HG02973 (cell line): Measurements from ENCODE around the gene RAB9A.
"Not testable (repeated sequence)": the region's sequence is repeated elsewhere in the genome, so short reads cannot be mapped to it uniquely, and the experiment has no call there.

Experiments used
- ATAC-seq: cut with Tn5 transposase; IDR thresholded peaks from one replicate; pipeline ENCODE4 v1.9.1; 2021; ENCODE audit warnings: moderate library complexity; ENCODE audit not compliant: unreplicated experiment

RAB9A gene

GRCh38 chrX:13669246-13669737, 19.6 kb upstream of the RAB9A start:
- ATAC-seq = peak; percentile 61

GRCh38 chrX:13669755-13670154, 19.2 kb upstream of the RAB9A start:
- not testable (repeated sequence) for ATAC-seq

- no peak for ATAC-seq
These were observed 18.7 kb upstream of the RAB9A start for GRCh38 chrX:13670197-13670596.

- ATAC-seq = no peak
These were observed 15.9 kb upstream of the RAB9A start for GRCh38 chrX:13673016-13673415.

GRCh38 chrX:13676885-13677284, 12.0 kb upstream of the RAB9A start:
- no peak for ATAC-seq

DNA sequence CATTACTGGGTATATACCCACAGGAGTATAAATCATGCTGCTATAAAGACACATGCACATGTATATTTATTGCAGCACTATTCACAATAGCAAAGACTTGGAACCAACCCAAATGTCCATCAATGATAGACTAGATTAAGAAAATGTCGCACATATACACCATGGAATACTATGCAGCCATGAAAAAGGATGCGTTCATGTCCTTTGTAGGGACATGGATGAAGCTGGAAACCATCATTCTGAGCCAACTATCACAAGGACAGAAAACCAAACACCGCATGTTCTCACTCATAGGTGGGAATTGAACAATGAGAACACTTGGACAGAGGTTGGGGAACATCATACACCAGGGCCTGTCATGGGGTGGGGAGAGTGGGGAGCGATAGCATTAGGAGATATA, 9.2 kb upstream of the RAB9A start:
- ATAC-seq = not testable (repeated sequence)

DNA sequence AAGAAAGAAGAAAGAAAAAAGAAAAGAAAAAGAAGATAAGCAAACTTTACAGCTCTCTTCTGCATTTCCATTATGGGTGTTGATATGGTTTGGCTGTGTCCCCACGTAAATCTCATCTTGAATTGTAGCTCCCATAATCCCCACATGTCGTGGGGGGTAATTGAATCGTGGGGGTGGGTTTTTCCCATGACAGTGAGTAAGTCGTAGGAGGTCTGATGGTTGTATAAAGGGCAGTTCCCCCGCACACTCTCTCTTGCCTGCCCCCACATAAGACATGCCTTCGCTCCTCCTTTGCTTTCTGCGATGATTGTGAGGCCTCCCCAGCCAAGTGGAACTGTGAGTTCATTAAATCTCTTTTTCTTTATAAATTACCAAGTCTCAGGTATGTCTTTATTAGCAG, 7.3 kb upstream of the RAB9A start:
- no peak for ATAC-seq

GRCh38 chrX:13684361-13684760, 4.6 kb upstream of the RAB9A start:
- no peak for ATAC-seq

- ATAC-seq = no peak
These were observed 3.7 kb upstream of the RAB9A start for GRCh38 chrX:13685126-13685763.

GRCh38 chrX:13687203-13687602, 1.7 kb upstream of the RAB9A start:
- no peak for ATAC-seq

DNA sequence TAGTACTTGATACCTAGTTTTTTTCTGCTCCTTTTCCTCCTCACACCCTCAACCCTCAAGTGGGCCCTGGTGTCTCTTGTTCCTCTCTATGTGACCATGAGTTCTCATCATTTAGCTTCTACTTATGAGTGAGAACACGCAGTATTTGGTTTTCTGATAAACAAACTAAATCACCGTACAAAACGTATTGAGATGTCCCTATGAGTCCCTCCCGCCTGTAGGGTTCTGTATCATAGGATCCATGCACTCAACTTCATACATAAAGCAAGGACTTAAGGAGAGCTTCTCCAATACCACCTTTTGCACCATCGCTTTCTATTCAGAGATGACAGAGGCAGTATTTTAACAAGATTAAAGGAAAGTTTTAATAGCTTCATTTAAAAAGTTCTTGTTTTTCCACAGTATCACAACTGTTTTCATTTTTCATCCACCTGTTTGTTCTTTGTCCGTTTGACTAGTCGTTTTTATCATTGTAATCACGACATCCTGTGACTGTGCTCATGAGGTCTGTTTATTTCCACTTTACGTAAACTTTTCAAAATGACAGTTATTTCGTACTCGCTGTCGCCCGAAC, 457 bp upstream of the RAB9A start:
- no peak for ATAC-seq

DNA sequence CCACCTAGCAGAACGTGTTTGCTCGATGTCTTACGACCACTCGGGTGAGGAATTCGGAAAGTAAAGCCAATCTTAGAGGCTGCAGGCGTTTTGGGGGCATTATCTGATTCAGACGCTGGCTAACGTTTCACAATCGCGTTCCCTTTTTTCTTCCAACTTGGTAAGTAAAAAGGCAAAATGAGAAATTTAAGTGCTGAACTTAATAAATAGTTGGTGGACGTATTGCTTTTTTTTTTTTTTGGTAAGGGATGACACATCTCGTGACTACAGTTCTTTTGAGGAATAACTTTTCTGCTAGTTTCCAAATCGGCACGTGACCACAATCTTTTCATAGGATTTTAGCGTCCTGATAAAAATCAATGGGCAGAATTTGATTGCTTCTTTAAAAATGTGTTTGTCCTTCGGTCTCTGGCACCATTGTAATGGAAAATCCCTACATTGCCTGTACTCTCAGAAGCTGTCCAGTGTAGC, 848 bp downstream of the RAB9A start:
- no peak for ATAC-seq

- ATAC-seq = no peak
These were observed 1.9 kb downstream of the RAB9A start for GRCh38 chrX:13690836-13691235.

- ATAC-seq = no peak
These were observed 3.0 kb downstream of the RAB9A start for GRCh38 chrX:13691841-13692371.

GRCh38 chrX:13692771-13693231, 3.9 kb downstream of the RAB9A start:
- no peak for ATAC-seq

GRCh38 chrX:13693341-13693961, 4.5 kb downstream of the RAB9A start:
- ATAC-seq = no peak

GRCh38 chrX:13694359-13694758, 5.4 kb downstream of the RAB9A start:
- ATAC-seq = no peak

DNA sequence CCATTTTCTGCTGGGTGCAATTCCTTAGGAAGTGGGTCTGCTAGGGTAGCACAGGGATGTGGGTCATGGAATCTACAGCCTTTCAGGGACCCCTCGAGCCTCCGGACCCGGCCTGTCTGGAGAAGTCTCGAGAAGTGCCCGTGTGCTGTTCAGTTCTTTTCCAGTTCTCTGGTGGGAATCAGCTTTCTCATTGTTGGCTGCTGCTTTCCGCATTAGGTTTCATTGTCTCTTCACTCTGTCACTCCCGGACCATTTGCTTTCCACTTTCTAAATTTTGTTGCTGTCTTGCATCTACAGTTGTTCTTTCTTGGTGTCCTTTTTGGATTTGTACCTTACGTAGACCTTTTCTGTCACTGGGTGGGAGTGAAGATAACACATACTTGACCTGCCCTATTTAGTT, 6.1 kb downstream of the RAB9A start:
- no peak for ATAC-seq

DNA sequence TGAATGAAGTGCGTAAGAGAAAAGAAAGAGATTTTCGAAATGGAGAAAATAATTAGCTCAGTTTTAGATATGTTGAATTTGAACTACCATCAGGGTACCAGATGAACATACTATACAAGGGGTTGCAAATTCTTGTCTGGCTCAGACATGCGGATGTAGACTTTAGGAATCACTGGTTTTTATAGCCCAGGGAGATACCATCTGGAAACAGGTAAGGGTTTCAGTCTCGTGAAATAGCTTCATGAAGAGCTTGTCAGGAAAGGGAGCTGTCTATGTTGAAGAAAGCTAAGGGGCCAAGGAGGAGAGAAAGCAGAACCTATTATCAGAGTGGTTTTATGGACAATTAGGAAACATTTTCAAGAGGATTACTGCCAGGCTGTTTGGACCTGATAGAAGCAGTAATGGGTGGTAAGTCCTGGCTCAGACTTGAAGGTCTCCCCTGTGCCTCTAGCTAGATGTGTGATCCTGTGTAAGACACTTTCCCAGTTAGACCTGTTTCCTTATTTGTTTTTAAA, 6.7 kb downstream of the RAB9A start:
- ATAC-seq = no peak

DNA sequence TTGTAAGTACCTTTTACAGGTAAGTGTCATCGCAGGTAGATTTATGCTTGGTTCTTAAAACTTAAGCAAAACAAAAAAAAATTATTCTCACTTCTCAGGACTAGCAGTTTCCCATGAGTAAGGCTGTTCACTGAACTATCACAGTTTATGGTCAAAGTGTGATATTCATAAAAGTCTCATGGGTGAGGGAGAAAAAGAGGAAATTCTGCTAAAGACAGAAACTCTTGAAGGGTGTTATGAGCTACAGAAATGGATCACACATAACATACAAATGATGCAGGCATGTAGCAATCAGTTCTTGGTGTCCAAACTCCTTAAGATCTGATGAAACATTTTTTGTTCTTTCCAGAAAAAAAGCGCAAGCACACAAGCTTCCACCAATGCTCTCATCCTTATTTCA, 8.5 kb downstream of the RAB9A start:
- ATAC-seq = peak; percentile 42

- no peak for ATAC-seq
These were observed 9.0 kb downstream of the RAB9A start for GRCh38 chrX:13697976-13698375.

- ATAC-seq = no peak
These were observed 9.5 kb downstream of the RAB9A start for GRCh38 chrX:13698432-13698831.
